GM18517 (cell line): ENCODE results near the gene NGLY1.
A peak's percentile ranks its signal among the peaks of the same experiment; 100 is the strongest.

ENCODE experiments used
- ATAC-seq: cut with Tn5 transposase; IDR thresholded peaks from one replicate; pipeline ENCODE4 v1.9.1; 2021; ENCODE audit warnings: mild to moderate bottlenecking, moderate library complexity; ENCODE audit not compliant: unreplicated experiment

The NGLY1 gene

GRCh38 chr3:25782938-25783660, at the start of gene NGLY1:
Gene NGLY1, minus strand, starts transcription at chr3:25783443. Its CDS starts 53 bp downstream, at chr3:25783390.
- peak; percentile 57 for ATAC-seq

GRCh38 chr3:25831578-25831977, 48.3 kb upstream of the NGLY1 start:
- no peak for ATAC-seq

GRCh38 chr3:25830373-25831280, 47.4 kb upstream of the NGLY1 start:
- no peak for ATAC-seq

- ATAC-seq = no peak
Measured at GRCh38 chr3:25826510-25826909, 43.3 kb upstream of the NGLY1 start.

GRCh38 chr3:25823314-25823713, 40.1 kb upstream of the NGLY1 start:
- no peak for ATAC-seq

- ATAC-seq = no peak
Measured at GRCh38 chr3:25821746-25822573, 38.7 kb upstream of the NGLY1 start.

- no peak for ATAC-seq
Measured at GRCh38 chr3:25820816-25821486, 37.7 kb upstream of the NGLY1 start.

GRCh38 chr3:25820366-25820765, 37.1 kb upstream of the NGLY1 start:
- no peak for ATAC-seq

- ATAC-seq = no peak
Measured at GRCh38 chr3:25818335-25818734, 35.1 kb upstream of the NGLY1 start.

GRCh38 chr3:25817638-25818037, 34.4 kb upstream of the NGLY1 start:
- ATAC-seq = no peak

- no peak for ATAC-seq
Measured at GRCh38 chr3:25817107-25817506, 33.9 kb upstream of the NGLY1 start.

GRCh38 chr3:25812644-25813043, 29.4 kb upstream of the NGLY1 start:
- ATAC-seq = no peak

GRCh38 chr3:25804676-25805075, 21.4 kb upstream of the NGLY1 start:
- ATAC-seq = no peak

GRCh38 chr3:25803833-25804232, 20.6 kb upstream of the NGLY1 start:
- no peak for ATAC-seq

- ATAC-seq = no peak
Measured at GRCh38 chr3:25801786-25802185, 18.5 kb upstream of the NGLY1 start.

- peak; percentile 90 for ATAC-seq
Measured at GRCh38 chr3:25789596-25790556, 6.6 kb upstream of the NGLY1 start, which contains the start of gene OXSM. Gene OXSM, plus strand, starts transcription at chr3:25790090. Its CDS starts 931 bp downstream, at chr3:25791021.

- no peak for ATAC-seq
Measured at GRCh38 chr3:25789209-25789595, 6.0 kb upstream of the NGLY1 start.

- ATAC-seq = no peak
Measured at GRCh38 chr3:25787689-25788088, 4.4 kb upstream of the NGLY1 start.

GRCh38 chr3:25785826-25786225, 2.6 kb upstream of the NGLY1 start:
- ATAC-seq = no peak
